ENCODE results near the gene NRDE2.

NRDE2 gene

GRCh38 chr14:90361865-90362557 is 30.3 kb upstream of the NRDE2 start:
- Histone ChIP-seq H3K27ac (no peak overlapping the region), H3K36me3 (no peaks in the 10 kb centered on the region), H3K4me2 (no peak overlapping the region), H4K20me1 (no peaks in the 10 kb centered on the region), H3K4me3 (no peak overlapping the region), H3K4me1 (peaks cover 0 to 8% (median 0%) of the 10 kb centered on the region in 10 experiments; a peak in 4 of 20 replicates), H3K9me3 (replicated peaks in 1 of 11) (no peaks in the 10 kb centered on the region), H3K9ac (no peak overlapping the region), H3K27me3 (no peaks in the 10 kb centered on the region)
- no peak for TF ChIP-seq Cebpa-rat (IDR thresholded peaks at IDR 0.05)

- H3K36me3 ChIP-seq: no peaks in the 10 kb centered on the region
- no peak for TF ChIP-seq Cebpa-rat (IDR thresholded peaks at IDR 0.05)
- H3K4me1 ChIP-seq: no peaks in the 10 kb centered on the region
- no peaks in the 10 kb centered on the region for H3K27me3 ChIP-seq
- no peaks in the 10 kb centered on the region for H3K9me3 ChIP-seq (replicated peaks in 1 of 11)
- no peak overlapping the region for H3K9ac ChIP-seq
- no peak overlapping the region for H3K4me3 ChIP-seq
- no peaks in the 10 kb centered on the region for H4K20me1 ChIP-seq
- no peak overlapping the region for H3K27ac ChIP-seq
- no peak overlapping the region for H3K4me2 ChIP-seq
Measured at GRCh38 chr14:90358359-90358758, 26.6 kb upstream of the NRDE2 start.

- H3K9ac ChIP-seq: no peak overlapping the region
- H3K36me3 ChIP-seq: no peaks in the 10 kb centered on the region
- no peak overlapping the region for H3K27ac ChIP-seq
- H3K9me3 ChIP-seq (replicated peaks in 1 of 11): no peaks in the 10 kb centered on the region
- no peaks in the 10 kb centered on the region for H4K20me1 ChIP-seq
- no peaks in the 10 kb centered on the region for H3K27me3 ChIP-seq
- no peaks in the 10 kb centered on the region for H3K4me1 ChIP-seq
- H3K4me3 ChIP-seq: no peak overlapping the region
- no peak overlapping the region for H3K4me2 ChIP-seq
- TF ChIP-seq Cebpa-rat (IDR thresholded peaks at IDR 0.05): no peak
Measured at GRCh38 chr14:90356925-90357324, 25.2 kb upstream of the NRDE2 start.

- H3K9ac ChIP-seq: no peak overlapping the region
- no peaks in the 10 kb centered on the region for H3K36me3 ChIP-seq
- H3K27me3 ChIP-seq: no peaks in the 10 kb centered on the region
- no peak overlapping the region for H3K4me3 ChIP-seq
- no peak for TF ChIP-seq Cebpa-rat (IDR thresholded peaks at IDR 0.05)
- no peaks in the 10 kb centered on the region for H3K9me3 ChIP-seq (replicated peaks in 1 of 11)
- H3K4me2 ChIP-seq: no peak overlapping the region
- no peaks in the 10 kb centered on the region for H4K20me1 ChIP-seq
- H3K4me1 ChIP-seq: no peaks in the 10 kb centered on the region
- no peak overlapping the region for H3K27ac ChIP-seq
Measured at GRCh38 chr14:90355540-90356518, 24.1 kb upstream of the NRDE2 start.

- no peak overlapping the region for H3K9ac ChIP-seq
- peaks cover 0 to 2% (median 0%) of the 10 kb centered on the region in 10 experiments; a peak in 2 of 20 replicates for H3K4me1 ChIP-seq
- H4K20me1 ChIP-seq: no peaks in the 10 kb centered on the region
- no peak for TF ChIP-seq Cebpa-rat (IDR thresholded peaks at IDR 0.05)
- H3K27ac ChIP-seq: no peak overlapping the region
- H3K4me2 ChIP-seq: no peak overlapping the region
- no peaks in the 10 kb centered on the region for H3K9me3 ChIP-seq (replicated peaks in 1 of 11)
- H3K4me3 ChIP-seq: no peak overlapping the region
- H3K36me3 ChIP-seq: no peaks in the 10 kb centered on the region
- H3K27me3 ChIP-seq: no peaks in the 10 kb centered on the region
Measured at GRCh38 chr14:90354551-90355298, 23.0 kb upstream of the NRDE2 start.

GRCh38 chr14:90349739-90350138 is 18.0 kb upstream of the NRDE2 start:
- no peak for TF ChIP-seq Cebpa-rat (IDR thresholded peaks at IDR 0.05)
- no peaks in the 10 kb centered on the region for H3K9me3 ChIP-seq (replicated peaks in 1 of 11)
- H4K20me1 ChIP-seq: no peaks in the 10 kb centered on the region
- no peak overlapping the region for H3K27ac ChIP-seq
- H3K4me2 ChIP-seq: no peak overlapping the region
- no peak overlapping the region for H3K4me3 ChIP-seq
- H3K27me3 ChIP-seq: no peaks in the 10 kb centered on the region
- H3K4me1 ChIP-seq: peaks cover 0 to 4% (median 0%) of the 10 kb centered on the region in 10 experiments; a peak in 2 of 20 replicates
- H3K36me3 ChIP-seq: no peaks in the 10 kb centered on the region
- H3K9ac ChIP-seq: no peak overlapping the region

- H3K9me3 ChIP-seq (replicated peaks in 1 of 11): no peaks in the 10 kb centered on the region
- H3K9ac ChIP-seq: no peak overlapping the region
- H3K4me2 ChIP-seq: no peak overlapping the region
- no peaks in the 10 kb centered on the region for H3K27me3 ChIP-seq
- no peak for TF ChIP-seq Cebpa-rat (IDR thresholded peaks at IDR 0.05)
- peaks cover 0 to 4% (median 0%) of the 10 kb centered on the region in 10 experiments; a peak in 2 of 20 replicates for H3K4me1 ChIP-seq
- H4K20me1 ChIP-seq: no peaks in the 10 kb centered on the region
- no peak overlapping the region for H3K27ac ChIP-seq
- no peak overlapping the region for H3K4me3 ChIP-seq
- H3K36me3 ChIP-seq: no peaks in the 10 kb centered on the region
Measured at GRCh38 chr14:90348270-90348669, 16.5 kb upstream of the NRDE2 start.

- Histone ChIP-seq H3K27ac (no peak overlapping the region), H3K27me3 (no peaks in the 10 kb centered on the region), H3K4me3 (no peak overlapping the region), H3K4me1 (peaks cover 0 to 4% (median 0%) of the 10 kb centered on the region in 10 experiments; a peak in 2 of 20 replicates), H3K4me2 (no peak overlapping the region), H3K9ac (no peak overlapping the region), H4K20me1 (no peaks in the 10 kb centered on the region), H3K9me3 (replicated peaks in 1 of 11) (no peaks in the 10 kb centered on the region), H3K36me3 (no peaks in the 10 kb centered on the region)
- no peak for TF ChIP-seq Cebpa-rat (IDR thresholded peaks at IDR 0.05)
Measured at GRCh38 chr14:90345239-90345557, 13.5 kb upstream of the NRDE2 start.
